ENCODE results near the gene FBXO9.

Gene FBXO9

GRCh38 chr6:53115741-53116140, 50.5 kb downstream of the FBXO9 start:
- DNase-seq (ENCODE audit: low spot score in 2 of 2) (no peak), ATAC-seq (ENCODE audit: low read depth) (no peak)
- no peaks in the 10 kb centered on the region for H3K4me1 Mint-ChIP-seq
- H3K9me3 Mint-ChIP-seq: no peaks in the 10 kb centered on the region
- H3K27ac Mint-ChIP-seq: no peak overlapping the region
- no peak overlapping the region for H3K4me3 Mint-ChIP-seq
- peaks cover 3% of the 10 kb centered on the region for H3K36me3 Mint-ChIP-seq
- peaks cover 4% of the 10 kb centered on the region for H3K27me3 Mint-ChIP-seq

- H3K36me3 Mint-ChIP-seq: peaks cover 3% of the 10 kb centered on the region
- no peak overlapping the region for H3K27ac Mint-ChIP-seq
- H3K4me1 Mint-ChIP-seq: no peaks in the 10 kb centered on the region
- DNase-seq (ENCODE audit: low spot score in 2 of 2) (no peak), ATAC-seq (ENCODE audit: low read depth) (no peak)
- H3K4me3 Mint-ChIP-seq: no peak overlapping the region
- peaks cover 6% of the 10 kb centered on the region for H3K27me3 Mint-ChIP-seq
- no peaks in the 10 kb centered on the region for H3K9me3 Mint-ChIP-seq
Measured at GRCh38 chr6:53119349-53119748, 54.1 kb downstream of the FBXO9 start.

GRCh38 chr6:53119772-53120409, 54.7 kb downstream of the FBXO9 start:
- Mint-ChIP-seq H3K9me3 (no peaks in the 10 kb centered on the region), H3K36me3 (peaks cover 3% of the 10 kb centered on the region), H3K27ac (no peak overlapping the region), H3K27me3 (peaks cover 6% of the 10 kb centered on the region), H3K4me1 (no peaks in the 10 kb centered on the region), H3K4me3 (no peak overlapping the region)
- no peak for DNase-seq (ENCODE audit: low spot score in 2 of 2)
- ATAC-seq (ENCODE audit: low read depth): no peak

GRCh38 chr6:53124131-53124800, 59.1 kb downstream of the FBXO9 start:
- Mint-ChIP-seq H3K27me3 (peaks cover 6% of the 10 kb centered on the region), H3K4me3 (no peak overlapping the region), H3K4me1 (no peaks in the 10 kb centered on the region), H3K36me3 (no peaks in the 10 kb centered on the region), H3K9me3 (no peaks in the 10 kb centered on the region), H3K27ac (no peak overlapping the region)
- no peak for DNase-seq (ENCODE audit: low spot score in 2 of 2)
- ATAC-seq (ENCODE audit: low read depth): no peak

- DNase-seq (ENCODE audit: low spot score in 2 of 2): no peak
- no peak overlapping the region for H3K27ac Mint-ChIP-seq
- no peaks in the 10 kb centered on the region for H3K9me3 Mint-ChIP-seq
- H3K36me3 Mint-ChIP-seq: no peaks in the 10 kb centered on the region
- H3K4me1 Mint-ChIP-seq: no peaks in the 10 kb centered on the region
- H3K27me3 Mint-ChIP-seq: peaks cover 5% of the 10 kb centered on the region
- H3K4me3 Mint-ChIP-seq: no peak overlapping the region
- no peak for ATAC-seq (ENCODE audit: low read depth)
Measured at GRCh38 chr6:53125276-53125675, 60.1 kb downstream of the FBXO9 start.

GRCh38 chr6:53128842-53129241, 63.6 kb downstream of the FBXO9 start:
- DNase-seq (ENCODE audit: low spot score in 2 of 2) (no peak), ATAC-seq (ENCODE audit: low read depth) (no peak)
- Mint-ChIP-seq H3K4me1 (no peaks in the 10 kb centered on the region), H3K36me3 (peaks cover 3% of the 10 kb centered on the region), H3K4me3 (no peak overlapping the region), H3K27me3 (no peaks in the 10 kb centered on the region), H3K27ac (no peak overlapping the region), H3K9me3 (no peaks in the 10 kb centered on the region)

- Mint-ChIP-seq H3K4me1 (no peaks in the 10 kb centered on the region), H3K4me3 (no peak overlapping the region), H3K36me3 (peaks cover 3% of the 10 kb centered on the region), H3K27ac (no peak overlapping the region), H3K27me3 (no peaks in the 10 kb centered on the region), H3K9me3 (no peaks in the 10 kb centered on the region)
- ATAC-seq (ENCODE audit: low read depth) (no peak), DNase-seq (ENCODE audit: low spot score in 2 of 2) (no peak)
Measured at GRCh38 chr6:53130569-53131290, 65.5 kb downstream of the FBXO9 start.

- H3K27me3 Mint-ChIP-seq: no peaks in the 10 kb centered on the region
- no peak overlapping the region for H3K4me3 Mint-ChIP-seq
- ATAC-seq (ENCODE audit: low read depth): no peak
- no peaks in the 10 kb centered on the region for H3K4me1 Mint-ChIP-seq
- H3K9me3 Mint-ChIP-seq: no peaks in the 10 kb centered on the region
- H3K36me3 Mint-ChIP-seq: peaks cover 3% of the 10 kb centered on the region
- H3K27ac Mint-ChIP-seq: no peak overlapping the region
- DNase-seq (ENCODE audit: low spot score in 2 of 2): no peak
Measured at GRCh38 chr6:53133961-53134360, 68.8 kb downstream of the FBXO9 start.

GRCh38 chr6:53134601-53135235, 69.5 kb downstream of the FBXO9 start:
- Mint-ChIP-seq H3K9me3 (no peaks in the 10 kb centered on the region), H3K27ac (no peak overlapping the region), H3K27me3 (no peaks in the 10 kb centered on the region), H3K36me3 (peaks cover 3% of the 10 kb centered on the region), H3K4me1 (no peaks in the 10 kb centered on the region), H3K4me3 (no peak overlapping the region)
- DNase-seq (ENCODE audit: low spot score in 2 of 2) (no peak), ATAC-seq (ENCODE audit: low read depth) (no peak)

GRCh38 chr6:53136000-53136609, 70.9 kb downstream of the FBXO9 start:
- Mint-ChIP-seq H3K27ac (no peak overlapping the region), H3K36me3 (peaks cover 4% of the 10 kb centered on the region), H3K4me1 (peaks cover 3% of the 10 kb centered on the region), H3K27me3 (peaks cover 1% of the 10 kb centered on the region), H3K4me3 (no peak overlapping the region), H3K9me3 (no peaks in the 10 kb centered on the region)
- DNase-seq (ENCODE audit: low spot score in 2 of 2) (no peak), ATAC-seq (ENCODE audit: low read depth) (no peak)

GRCh38 chr6:53139841-53140413, 74.7 kb downstream of the FBXO9 start:
- Mint-ChIP-seq H3K4me3 (no peak overlapping the region), H3K36me3 (peaks cover 10% of the 10 kb centered on the region), H3K27ac (no peak overlapping the region), H3K27me3 (peaks cover 1% of the 10 kb centered on the region), H3K4me1 (peaks cover 3% of the 10 kb centered on the region), H3K9me3 (no peaks in the 10 kb centered on the region)
- ATAC-seq (ENCODE audit: low read depth) (no peak), DNase-seq (ENCODE audit: low spot score in 2 of 2) (no peak)

- Mint-ChIP-seq H3K36me3 (peaks cover 10% of the 10 kb centered on the region), H3K9me3 (no peaks in the 10 kb centered on the region), H3K4me3 (no peak overlapping the region), H3K4me1 (peaks cover 3% of the 10 kb centered on the region), H3K27me3 (peaks cover 1% of the 10 kb centered on the region), H3K27ac (no peak overlapping the region)
- DNase-seq (ENCODE audit: low spot score in 2 of 2) (no peak), ATAC-seq (ENCODE audit: low read depth) (no peak)
Measured at GRCh38 chr6:53142810-53143209, 77.6 kb downstream of the FBXO9 start.

GRCh38 chr6:53143710-53144109, 78.5 kb downstream of the FBXO9 start:
- Mint-ChIP-seq H3K36me3 (peaks cover 10% of the 10 kb centered on the region), H3K9me3 (no peaks in the 10 kb centered on the region), H3K4me1 (peaks cover 3% of the 10 kb centered on the region), H3K4me3 (no peak overlapping the region), H3K27ac (no peak overlapping the region), H3K27me3 (peaks cover 1% of the 10 kb centered on the region)
- DNase-seq (ENCODE audit: low spot score in 2 of 2) (no peak), ATAC-seq (ENCODE audit: low read depth) (no peak)
